ENCODE results near the gene SRPK2.

DNA sequence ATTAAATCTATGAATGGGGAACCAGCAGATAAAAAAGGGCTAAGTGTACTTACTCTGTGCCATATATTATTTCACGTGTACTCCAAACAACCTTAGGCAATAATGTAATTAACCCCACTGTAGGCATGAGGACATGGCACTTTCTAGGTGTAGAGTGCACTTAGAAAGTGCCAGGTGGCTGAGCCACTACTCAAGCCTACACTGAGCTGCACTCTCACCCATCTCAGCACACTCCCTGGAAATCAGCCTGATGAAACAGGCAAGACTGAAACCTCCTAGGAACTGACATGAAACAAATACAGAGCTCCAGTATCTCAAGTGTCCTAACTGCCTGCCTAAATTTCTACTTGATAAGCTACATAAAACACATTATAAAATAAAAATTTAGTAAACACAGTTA lies 227.4 kb downstream of the SRPK2 start:
- TF ChIP-seq EZH2 (IDR thresholded peaks at IDR 0.05; ENCODE audit: insufficient read depth, low read length), result no peak
- TF ChIP-seq, protein P1, sequence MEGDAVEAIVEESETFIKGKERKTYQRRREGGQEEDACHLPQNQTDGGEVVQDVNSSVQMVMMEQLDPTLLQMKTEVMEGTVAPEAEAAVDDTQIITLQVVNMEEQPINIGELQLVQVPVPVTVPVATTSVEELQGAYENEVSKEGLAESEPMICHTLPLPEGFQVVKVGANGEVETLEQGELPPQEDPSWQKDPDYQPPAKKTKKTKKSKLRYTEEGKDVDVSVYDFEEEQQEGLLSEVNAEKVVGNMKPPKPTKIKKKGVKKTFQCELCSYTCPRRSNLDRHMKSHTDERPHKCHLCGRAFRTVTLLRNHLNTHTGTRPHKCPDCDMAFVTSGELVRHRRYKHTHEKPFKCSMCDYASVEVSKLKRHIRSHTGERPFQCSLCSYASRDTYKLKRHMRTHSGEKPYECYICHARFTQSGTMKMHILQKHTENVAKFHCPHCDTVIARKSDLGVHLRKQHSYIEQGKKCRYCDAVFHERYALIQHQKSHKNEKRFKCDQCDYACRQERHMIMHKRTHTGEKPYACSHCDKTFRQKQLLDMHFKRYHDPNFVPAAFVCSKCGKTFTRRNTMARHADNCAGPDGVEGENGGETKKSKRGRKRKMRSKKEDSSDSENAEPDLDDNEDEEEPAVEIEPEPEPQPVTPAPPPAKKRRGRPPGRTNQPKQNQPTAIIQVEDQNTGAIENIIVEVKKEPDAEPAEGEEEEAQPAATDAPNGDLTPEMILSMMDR (IDR thresholded peaks at IDR 0.05; ENCODE audit: insufficient read depth, low read depth, low read length), result no peak

All from astrocyte (in vitro differentiated cells and primary cell).